ENCODE data around the gene SNED1. TPM values are rescaled to one million over a fixed set of nuclear protein-coding genes. Genes with fewer than 3 reads are reported as not detected.

Gene SNED1
- total RNA-seq, 1 donor from 2014 or later = 0.26 TPM

DNA sequence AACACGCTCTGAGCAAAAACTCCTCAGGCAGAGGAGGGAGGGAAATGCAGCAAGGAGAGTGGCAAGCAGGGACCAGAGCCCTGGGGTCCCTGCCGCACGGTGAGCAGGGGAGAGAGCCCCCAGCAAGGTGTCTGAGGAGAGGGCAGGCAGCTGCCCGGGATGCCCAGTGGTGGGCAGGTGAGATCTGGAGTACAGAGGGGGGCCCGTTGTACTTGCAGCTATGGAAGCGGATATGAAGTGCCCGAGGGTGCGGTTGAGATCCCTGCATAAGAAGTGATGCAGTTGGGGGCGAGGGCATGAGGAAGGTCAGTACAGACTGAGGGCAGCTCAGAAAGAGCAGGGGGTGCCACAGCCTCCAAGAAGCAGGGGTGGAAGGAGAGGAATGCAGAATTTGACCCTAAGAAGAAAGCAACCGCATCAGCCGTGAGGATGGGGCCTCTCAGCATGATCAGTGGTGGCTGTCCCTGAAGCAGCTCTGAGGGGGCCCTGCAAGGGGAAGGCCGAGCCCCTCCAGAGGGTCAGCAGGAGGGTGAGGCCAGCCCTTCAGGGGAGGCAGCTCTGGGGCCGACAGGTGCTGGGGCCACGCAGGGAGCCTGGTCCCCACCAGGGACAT lies 74.2 kb downstream of the SNED1 start:
- TF ChIP-seq, protein P1, sequence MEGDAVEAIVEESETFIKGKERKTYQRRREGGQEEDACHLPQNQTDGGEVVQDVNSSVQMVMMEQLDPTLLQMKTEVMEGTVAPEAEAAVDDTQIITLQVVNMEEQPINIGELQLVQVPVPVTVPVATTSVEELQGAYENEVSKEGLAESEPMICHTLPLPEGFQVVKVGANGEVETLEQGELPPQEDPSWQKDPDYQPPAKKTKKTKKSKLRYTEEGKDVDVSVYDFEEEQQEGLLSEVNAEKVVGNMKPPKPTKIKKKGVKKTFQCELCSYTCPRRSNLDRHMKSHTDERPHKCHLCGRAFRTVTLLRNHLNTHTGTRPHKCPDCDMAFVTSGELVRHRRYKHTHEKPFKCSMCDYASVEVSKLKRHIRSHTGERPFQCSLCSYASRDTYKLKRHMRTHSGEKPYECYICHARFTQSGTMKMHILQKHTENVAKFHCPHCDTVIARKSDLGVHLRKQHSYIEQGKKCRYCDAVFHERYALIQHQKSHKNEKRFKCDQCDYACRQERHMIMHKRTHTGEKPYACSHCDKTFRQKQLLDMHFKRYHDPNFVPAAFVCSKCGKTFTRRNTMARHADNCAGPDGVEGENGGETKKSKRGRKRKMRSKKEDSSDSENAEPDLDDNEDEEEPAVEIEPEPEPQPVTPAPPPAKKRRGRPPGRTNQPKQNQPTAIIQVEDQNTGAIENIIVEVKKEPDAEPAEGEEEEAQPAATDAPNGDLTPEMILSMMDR (IDR thresholded peaks at IDR 0.05; ENCODE audit: insufficient read depth, low read length, severe bottlenecking) = no peak
- FAIRE-seq = no peak
- no peak for DNase-seq (ENCODE audit: low read depth)
- H3K27me3 ChIP-seq (ENCODE audit: control insufficient read depth, insufficient read depth, low read length) = no peaks in the 10 kb centered on the region
- H3K4me3 ChIP-seq (ENCODE audit: low read depth, low read length) = no peak overlapping the region
- no peaks in the 10 kb centered on the region for H3K36me3 ChIP-seq (ENCODE audit: control insufficient read depth, insufficient read depth, low read length)

DNA sequence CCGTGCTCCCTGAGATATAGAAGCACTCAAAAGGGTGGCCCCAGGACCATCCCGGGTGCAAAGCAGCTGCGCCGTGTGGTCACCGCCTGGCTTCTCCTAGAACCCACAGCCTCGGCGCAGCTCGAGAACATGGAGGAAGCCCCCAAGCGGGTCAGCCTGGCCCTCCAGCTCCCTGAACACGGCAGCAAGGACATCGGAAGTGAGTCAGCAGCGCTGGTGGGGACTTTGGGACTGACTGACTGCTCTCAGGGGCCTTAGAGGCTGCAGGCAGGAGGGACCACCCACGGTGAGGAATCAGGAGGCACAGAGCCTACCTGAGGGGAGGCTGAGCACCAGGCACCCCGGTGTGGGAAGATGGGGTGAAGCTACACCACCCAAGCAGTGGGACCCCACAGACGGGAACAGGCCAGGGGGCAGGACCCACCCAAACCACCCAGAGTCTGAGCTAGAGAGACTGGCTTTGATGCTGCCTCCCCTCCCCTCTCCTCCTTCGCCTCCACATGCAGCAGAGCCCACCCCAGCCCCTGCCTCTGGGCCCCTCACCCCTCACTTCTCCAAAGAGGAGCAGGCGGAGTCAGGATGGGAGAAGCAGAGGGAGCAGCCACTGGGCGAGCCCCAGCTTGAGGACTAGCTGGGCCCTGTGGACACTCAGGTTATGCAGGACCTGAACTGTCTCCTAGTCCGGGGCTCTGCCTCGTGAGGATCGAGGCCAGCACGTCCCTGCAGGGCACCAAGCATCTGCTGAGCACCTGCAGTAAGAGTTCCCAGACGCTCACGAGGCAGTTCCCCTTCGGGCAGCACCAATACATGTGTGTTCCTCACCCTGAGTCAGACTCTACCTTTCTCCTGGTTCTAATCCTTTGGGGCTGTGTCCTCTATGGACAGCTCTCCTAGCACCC lies 75.0 kb downstream of the SNED1 start:
- Histone ChIP-seq H3K27me3 (ENCODE audit: control insufficient read depth, insufficient read depth, low read length) (no peaks in the 10 kb centered on the region), H3K36me3 (ENCODE audit: control insufficient read depth, insufficient read depth, low read length) (no peaks in the 10 kb centered on the region), H3K4me3 (ENCODE audit: low read depth, low read length) (no peak overlapping the region)
- TF ChIP-seq, protein P1 (IDR thresholded peaks at IDR 0.05; ENCODE audit: insufficient read depth, low read length, severe bottlenecking) = no peak
- peak; percentile 17 for DNase-seq (ENCODE audit: low read depth)
- FAIRE-seq = no peak

DNA sequence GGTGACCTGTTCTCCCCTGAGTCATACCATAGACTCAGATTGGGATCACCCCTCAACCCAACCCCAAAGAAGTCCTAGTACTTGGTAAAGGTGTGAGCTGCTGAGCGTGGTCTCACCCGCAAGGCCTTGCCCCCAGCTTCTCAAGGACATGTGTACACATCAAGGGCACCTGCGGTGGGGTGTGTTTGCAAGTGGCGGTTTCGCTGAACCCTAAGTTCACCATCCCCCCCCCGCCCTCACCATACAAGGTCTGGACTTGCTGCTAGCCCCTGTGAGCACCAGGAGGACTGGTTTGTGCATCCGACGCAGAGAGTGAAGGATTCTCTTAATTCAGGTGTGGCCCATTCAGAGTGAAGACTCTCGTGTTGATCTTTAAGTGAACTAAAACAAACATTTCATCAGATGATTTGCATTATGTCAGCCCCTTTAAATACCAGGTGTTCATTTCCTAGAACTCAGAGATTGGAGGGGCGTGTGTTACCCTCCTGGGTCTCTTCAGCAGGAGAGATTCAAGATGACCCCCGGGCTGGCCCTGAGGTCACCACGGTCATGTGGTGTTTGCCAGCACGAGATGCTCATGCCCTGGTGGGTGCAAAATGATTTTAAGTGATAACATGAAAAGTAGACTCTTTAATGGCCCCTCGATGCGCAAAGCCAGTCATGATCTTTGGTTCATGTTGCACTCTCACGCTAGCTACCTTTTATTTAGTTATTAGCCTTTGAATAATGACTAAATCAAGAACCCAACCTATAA lies 75.8 kb downstream of the SNED1 start:
- H3K4me3 ChIP-seq (ENCODE audit: low read depth, low read length) = no peak overlapping the region
- DNase-seq (ENCODE audit: low read depth) (no peak), FAIRE-seq (no peak)
- TF ChIP-seq, protein P1 (IDR thresholded peaks at IDR 0.05; ENCODE audit: insufficient read depth, low read length, severe bottlenecking) = no peak
- no peaks in the 10 kb centered on the region for H3K27me3 ChIP-seq (ENCODE audit: control insufficient read depth, insufficient read depth, low read length)
- no peaks in the 10 kb centered on the region for H3K36me3 ChIP-seq (ENCODE audit: control insufficient read depth, insufficient read depth, low read length)

DNA sequence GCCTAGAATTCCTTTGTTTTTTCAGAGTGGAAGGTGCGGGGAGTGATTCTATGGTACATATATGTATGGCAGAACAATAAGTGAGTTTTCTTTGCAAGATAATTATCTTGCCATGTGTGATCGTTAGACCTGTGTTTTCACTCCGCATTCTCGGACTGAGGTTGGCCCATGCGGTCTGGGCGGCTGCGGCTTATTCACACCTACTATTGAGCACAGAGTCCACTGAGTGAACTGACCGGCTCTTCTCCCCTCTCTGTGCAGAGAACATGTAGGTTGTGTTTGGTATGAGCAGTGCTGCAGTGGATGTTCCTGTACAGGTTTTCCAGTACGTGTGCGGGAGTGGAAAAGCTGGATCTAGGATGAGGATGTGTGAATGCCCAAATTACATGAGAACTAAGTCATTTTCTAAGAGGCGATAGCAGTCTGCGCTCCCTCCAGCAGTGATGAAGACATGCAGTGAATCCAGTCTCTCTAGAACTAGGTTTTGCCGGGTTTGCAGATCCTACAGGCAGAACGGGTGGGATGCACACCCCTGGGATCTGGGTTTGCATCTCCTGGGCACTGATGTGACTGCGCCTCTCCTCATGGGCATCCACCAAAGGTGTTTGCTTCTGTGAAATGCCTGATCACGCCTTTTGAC lies 76.6 kb downstream of the SNED1 start:
- DNase-seq (ENCODE audit: low read depth) = no peak
- no peak for FAIRE-seq
- TF ChIP-seq, protein P1 (IDR thresholded peaks at IDR 0.05; ENCODE audit: insufficient read depth, low read length, severe bottlenecking) = no peak
- no peaks in the 10 kb centered on the region for H3K27me3 ChIP-seq (ENCODE audit: control insufficient read depth, insufficient read depth, low read length)
- no peaks in the 10 kb centered on the region for H3K36me3 ChIP-seq (ENCODE audit: control insufficient read depth, insufficient read depth, low read length)
- H3K4me3 ChIP-seq (ENCODE audit: low read depth, low read length) = no peak overlapping the region

DNA sequence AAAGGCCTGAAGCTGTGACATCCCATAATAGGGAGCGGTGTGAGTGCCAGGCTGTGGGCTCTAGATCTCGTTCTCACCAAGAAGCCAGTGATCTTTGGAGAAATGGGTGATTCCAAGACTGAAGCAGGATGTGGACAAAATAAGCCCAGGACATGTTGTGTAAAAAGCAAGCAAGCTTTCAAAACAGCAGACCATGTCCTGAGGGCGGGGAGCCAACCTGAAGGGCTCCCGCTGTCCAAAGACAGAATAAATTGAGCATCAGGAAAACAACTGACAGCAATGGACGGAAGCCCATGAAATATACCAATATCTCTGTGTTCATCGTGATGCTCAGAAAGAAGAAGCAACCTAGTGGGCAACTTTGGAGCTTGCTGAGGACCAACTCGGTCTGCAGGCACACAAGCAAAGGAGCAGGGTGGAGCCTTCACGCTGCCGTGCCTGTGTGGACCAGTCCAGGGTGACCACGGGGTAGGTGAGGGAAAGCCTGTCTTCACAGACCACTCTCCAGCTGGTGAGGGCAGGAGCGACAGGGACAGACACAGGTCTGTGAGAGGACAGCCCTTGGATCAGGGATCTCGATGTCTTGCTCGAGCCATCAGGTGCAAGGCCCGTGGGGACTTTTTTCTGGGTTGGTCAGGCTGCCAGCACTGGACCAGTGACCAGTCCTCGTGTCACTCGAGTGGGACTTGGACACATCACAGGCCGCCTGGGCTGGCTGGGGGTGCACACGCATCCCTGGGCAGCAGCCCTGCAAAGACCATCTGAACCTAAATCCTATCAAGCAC lies 82.2 kb downstream of the SNED1 start:
- FAIRE-seq (peak; percentile 36), DNase-seq (ENCODE audit: low read depth) (no peak)
- Histone ChIP-seq H3K27me3 (ENCODE audit: control insufficient read depth, insufficient read depth, low read length) (no peaks in the 10 kb centered on the region), H3K4me3 (ENCODE audit: low read depth, low read length) (no peak overlapping the region), H3K36me3 (ENCODE audit: control insufficient read depth, insufficient read depth, low read length) (no peaks in the 10 kb centered on the region)
- TF ChIP-seq, protein P1 (IDR thresholded peaks at IDR 0.05; ENCODE audit: insufficient read depth, low read length, severe bottlenecking) = no peak
